HuH-7.5 (cell line): ENCODE data around the gene SYTL3.

Source experiments
- DNase-seq: peaks from one replicate; pipeline ENCODE4 v3.0.0; 2011; ENCODE audit warnings: low spot score

Gene SYTL3

DNA sequence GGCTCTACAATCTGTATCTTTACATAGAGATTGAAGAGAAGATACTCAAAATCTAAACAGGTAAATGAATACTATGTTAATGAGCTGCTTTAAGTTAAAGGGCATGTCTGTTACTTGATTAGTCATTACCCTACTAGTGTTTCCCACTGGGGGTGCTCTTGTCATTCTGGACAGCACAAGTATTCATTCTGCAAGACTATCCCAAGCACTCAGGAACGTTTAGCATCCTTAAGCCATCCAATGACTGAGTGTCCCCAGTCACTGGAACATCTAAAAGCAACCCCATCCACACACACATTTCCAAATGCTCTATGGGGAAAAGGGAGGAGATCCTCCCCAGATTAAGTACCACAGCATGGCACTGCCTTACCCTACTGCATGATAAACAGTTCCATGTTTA, 143.6 kb downstream of the SYTL3 start:
- DNase-seq: no peak

GRCh38 chr6:158795516-158795915, 145.7 kb downstream of the SYTL3 start:
- DNase-seq: no peak

DNA sequence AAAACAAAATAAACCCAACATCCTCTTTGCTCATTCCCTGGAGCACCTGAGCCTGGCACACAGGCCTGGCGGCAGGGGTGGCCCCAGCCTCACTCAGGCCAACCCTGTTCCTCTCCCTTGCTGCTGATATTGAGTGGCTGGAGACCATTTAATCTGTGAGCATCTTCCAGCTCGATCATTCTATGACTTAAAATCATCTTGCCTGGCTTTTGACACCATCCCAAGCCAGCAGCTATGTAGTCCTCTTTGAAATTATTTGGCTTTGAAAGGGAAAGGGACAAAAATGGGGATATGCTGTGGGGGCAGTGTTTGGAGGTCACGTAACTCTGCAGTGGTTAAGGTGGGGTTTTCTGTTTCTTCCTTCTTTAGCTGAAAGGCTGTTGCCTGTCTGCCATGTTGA, 146.5 kb downstream of the SYTL3 start:
- DNase-seq: no peak

DNA sequence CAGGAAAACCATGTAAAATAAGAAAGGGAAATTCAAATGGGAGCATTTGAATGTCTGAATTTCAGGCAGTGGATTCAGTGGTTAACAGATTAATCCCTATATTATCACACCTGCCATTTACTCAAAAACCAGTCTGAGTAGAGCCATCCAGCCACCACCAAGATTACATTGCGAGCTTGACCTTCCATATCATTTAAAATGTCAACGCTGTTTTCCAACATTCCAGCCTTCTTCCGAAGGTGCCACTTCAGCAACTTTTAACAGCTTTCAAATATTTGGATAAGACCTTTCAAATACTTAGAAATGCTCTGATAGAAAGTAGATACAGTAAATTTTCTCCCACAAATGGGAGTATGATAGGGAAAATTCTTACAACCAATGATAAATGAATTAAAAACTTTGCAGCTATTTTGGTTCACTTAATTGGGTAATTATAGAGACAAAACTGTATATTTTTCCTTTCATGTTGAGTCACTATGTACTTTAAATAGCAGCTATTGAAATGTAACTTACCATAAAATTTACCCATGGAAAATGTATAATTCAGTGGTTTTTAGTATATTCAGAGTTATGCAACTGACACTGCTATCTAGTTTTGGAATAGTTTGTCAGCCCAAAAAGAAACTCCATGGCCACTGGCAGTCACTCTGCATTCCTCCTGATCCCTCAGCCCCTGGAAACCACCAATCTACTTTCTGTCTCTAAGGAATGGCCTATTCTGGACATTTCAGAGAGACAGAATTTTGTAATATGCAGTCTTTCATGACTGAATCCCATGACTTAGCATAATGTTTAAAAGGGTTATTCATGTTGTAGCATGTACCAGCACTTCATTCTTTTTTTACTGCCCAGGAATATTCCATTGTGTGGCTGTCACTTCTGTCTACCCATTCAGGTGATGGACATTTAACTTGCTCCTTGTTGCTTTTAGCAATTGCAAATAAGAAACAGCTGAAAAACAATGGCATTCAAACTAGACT, 147.8 kb downstream of the SYTL3 start:
- no peak for DNase-seq

- DNase-seq: no peak
These were observed 148.5 kb downstream of the SYTL3 start for GRCh38 chr6:158798311-158798710.

DNA sequence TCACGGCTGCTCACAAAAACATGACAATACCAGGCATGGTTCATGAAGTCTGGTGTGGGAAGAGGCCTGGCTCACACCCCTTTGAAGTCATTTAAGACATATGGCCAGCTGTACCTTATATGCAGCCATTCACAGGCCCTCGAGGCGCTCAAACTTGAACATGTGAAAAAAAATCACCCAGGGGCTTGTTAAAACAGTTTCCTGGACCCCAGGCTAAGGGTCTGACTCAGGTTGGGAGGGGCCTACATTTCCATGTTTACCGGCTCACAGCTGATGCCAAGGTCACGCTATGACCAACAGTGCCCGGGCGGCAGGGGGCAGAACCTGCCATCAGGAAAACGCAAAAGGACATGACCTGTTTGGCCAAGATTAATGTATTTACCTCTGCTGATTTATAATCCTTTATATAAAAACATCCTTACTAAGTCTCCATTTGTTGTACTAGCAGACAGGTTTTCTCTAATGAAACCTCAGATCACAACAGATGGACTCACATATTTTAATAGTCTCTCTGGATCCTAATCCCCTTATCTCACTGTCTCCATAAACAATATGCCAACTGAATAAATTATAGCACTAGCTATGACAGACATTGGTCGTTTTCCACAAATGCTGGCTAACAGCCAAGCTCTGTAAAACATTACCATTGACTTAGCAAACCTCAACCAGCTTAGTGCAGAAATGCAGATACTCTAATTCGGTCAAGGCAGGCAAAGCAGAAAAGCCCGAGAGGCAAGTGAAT, 149.4 kb downstream of the SYTL3 start:
- DNase-seq: no peak

- no peak for DNase-seq
These were observed 151.9 kb downstream of the SYTL3 start for GRCh38 chr6:158801655-158802294.

DNA sequence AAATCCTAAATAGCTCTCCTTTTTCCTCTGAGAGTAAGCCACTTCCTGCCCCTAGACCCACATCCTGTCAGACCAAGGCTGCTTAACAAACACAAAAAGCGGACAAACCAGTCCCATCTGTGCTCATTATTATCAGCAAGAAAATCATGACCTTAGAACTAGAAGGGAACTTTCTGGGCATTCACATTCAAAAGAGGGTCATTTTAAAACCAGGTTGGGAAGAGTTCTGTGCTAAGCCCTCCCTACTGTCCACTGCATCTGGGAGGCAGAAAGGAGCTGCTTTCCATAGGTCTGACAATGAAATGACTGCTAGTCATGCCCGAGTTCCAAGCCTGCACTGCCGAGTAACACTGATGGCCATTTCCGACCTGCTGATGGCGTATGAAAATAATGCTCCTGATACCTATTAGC, 153.9 kb downstream of the SYTL3 start:
- no peak for DNase-seq

DNA sequence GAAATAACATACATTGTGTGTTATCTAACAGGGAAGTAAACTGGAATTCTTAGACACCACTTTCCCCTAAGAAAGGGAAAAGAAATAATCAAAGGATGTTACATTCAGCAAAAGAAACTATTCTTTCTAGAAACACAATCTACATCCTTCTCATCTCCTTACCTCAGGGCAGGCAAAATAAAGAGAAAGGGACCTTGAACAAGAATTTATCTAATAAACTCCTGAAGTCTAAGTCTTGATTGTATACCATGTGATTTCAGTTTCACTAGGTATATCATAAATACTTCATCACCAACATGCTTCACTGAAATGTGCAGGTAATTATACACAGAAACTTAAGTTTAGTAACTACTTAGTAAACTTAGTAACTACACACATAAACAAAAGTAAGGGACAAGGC, 154.4 kb downstream of the SYTL3 start:
- no peak for DNase-seq

- DNase-seq: no peak
These were observed 156.0 kb downstream of the SYTL3 start for GRCh38 chr6:158805698-158806377.

GRCh38 chr6:158807515-158808441, 157.9 kb downstream of the SYTL3 start:
- no peak for DNase-seq

DNA sequence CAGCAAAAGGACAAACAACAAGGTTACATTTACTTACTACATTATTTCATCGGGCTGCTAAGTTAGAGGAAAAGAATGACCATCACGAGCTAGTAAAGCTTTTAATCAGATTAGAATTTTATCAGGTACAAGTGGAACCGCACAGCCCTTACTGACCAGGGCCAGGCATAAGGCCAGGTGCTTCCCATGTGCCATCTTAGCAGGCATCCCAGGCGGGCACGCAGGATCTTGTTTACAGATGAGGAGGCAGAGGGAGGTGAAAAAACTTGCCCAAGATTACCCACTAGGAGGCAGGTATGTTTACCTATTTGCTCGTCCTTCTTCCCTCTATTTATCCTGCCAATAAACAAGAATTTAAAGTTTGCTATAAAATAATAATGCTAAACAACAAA, 158.6 kb downstream of the SYTL3 start:
- DNase-seq: no peak

GRCh38 chr6:158808941-158809678, 159.3 kb downstream of the SYTL3 start:
- no peak for DNase-seq

DNA sequence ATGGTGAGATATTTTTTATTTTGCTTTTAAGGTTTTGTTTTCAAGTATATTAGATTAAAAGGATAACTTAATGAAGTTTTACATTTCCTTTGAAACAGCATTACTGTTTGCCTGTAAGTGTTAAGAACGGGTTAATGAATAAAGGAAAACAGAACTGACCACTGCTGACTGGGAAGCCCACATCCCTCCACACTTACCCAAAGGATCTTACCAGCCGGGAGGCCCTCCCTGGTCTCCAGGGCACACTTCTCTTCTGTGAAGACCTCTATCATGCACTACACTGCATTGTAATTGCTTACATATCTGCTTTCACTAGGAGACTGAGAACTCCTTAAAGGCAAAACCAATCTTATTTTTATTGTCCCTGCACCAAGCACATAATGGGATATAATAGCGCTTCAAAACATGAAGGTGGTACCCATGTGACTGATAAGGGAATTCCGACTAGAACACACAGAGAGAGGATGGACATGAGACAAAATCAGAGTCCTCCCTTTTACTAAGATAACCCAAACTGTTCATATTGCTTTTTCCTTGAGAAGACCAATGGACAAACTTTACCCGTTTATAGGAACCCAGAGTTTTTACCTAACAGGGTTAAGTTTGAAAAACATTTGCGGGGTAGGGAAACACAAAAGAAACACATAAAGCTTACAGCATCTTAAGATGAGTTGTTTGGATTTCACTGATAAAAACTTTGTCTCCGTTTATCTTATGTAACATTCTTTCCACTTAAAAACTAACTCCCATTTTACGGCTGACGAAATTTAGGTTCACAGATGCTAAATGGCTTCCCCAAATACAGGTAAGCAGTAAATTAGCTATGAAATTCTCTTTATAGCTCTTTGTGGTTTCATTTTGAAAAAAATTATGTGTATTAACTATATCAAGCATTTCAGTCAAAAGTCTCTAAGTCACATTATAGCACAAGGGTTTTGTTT, 160.6 kb downstream of the SYTL3 start:
- no peak for DNase-seq

- no peak for DNase-seq
These were observed 162.8 kb downstream of the SYTL3 start for GRCh38 chr6:158812611-158813010.

GRCh38 chr6:158813032-158813431, 163.2 kb downstream of the SYTL3 start:
- no peak for DNase-seq
